GM21576 (cell line): Measurements from ENCODE around the gene NECAB3.

Source experiments
- ATAC-seq: cut with Tn5 transposase; IDR thresholded peaks from one replicate; pipeline ENCODE4 v1.9.1; 2021; ENCODE audit warnings: mild to moderate bottlenecking, moderate library complexity; ENCODE audit not compliant: unreplicated experiment

NECAB3 gene

DNA sequence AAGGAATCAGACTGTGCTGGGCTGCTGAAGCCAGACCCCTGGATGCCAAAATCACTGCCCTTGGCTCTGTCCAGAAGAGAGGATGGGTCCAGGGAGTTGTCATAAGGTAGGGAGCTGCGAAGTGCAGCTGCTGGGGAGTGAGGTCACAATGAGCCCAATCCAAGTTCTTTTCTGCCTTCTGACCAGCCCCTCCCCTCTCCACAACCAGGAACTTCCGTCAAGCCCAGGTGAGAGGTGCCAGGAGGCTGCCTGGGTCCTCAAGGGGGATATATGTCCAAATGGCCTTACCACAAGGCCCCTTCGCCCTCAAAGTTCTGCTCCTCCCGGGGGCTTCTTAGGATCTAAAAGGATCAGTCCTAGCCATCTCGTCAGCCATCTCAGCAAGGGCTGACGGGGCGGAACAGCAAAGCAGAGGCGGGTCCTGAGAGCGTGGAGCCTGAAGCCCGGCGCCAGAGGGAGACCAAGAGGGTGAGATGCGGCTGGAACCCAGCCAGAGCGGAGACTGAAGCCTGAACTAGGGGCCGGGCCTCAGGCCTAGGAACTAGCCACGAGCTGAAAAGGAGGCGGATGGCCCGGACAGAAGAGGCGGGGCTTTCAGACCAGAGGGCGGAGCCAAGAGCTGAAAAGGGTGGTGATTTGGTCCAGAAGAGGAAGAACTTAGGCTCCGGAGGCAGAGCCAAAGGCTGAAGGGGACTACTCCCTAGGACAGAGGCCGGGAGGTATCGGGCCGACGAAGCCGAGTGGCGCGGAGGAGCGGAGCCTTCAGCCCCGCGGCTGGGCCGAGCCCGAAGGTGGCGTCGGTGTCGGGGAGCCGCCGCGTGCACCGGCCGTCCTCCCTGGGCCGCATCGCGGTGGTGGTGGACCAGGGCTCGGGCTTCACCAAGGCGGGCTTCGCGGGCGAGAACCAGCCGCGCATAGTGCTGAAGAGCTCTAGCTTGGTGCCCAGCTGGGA is 7.7 kb downstream of the NECAB3 start, which contains the start of gene ACTL10:
ACTL10 (plus strand) TSS at position 651 of the 952 bp plus-strand sequence. CDS start 555 bp downstream, outside the sequence.
- ATAC-seq, result peak; percentile 59

- ATAC-seq, result no peak
These were observed 9.5 kb downstream of the NECAB3 start for GRCh38 chr20:33664762-33665144.

- no peak for ATAC-seq
These were observed 10.0 kb downstream of the NECAB3 start for GRCh38 chr20:33664085-33664761.

GRCh38 chr20:33663161-33664084 is 10.8 kb downstream of the NECAB3 start:
- ATAC-seq, result peak; percentile 35

GRCh38 chr20:33662172-33662571 is 12.1 kb downstream of the NECAB3 start, which contains the start of gene C20orf144:
TSS of gene C20orf144 (plus strand) at chr20:33662327. CDS start at chr20:33662346, 19 bp downstream.
- ATAC-seq, result no peak

- ATAC-seq, result no peak
These were observed 13.6 kb downstream of the NECAB3 start for GRCh38 chr20:33660685-33661058.

GRCh38 chr20:33660035-33660684 is 14.1 kb downstream of the NECAB3 start:
- ATAC-seq, result no peak

DNA sequence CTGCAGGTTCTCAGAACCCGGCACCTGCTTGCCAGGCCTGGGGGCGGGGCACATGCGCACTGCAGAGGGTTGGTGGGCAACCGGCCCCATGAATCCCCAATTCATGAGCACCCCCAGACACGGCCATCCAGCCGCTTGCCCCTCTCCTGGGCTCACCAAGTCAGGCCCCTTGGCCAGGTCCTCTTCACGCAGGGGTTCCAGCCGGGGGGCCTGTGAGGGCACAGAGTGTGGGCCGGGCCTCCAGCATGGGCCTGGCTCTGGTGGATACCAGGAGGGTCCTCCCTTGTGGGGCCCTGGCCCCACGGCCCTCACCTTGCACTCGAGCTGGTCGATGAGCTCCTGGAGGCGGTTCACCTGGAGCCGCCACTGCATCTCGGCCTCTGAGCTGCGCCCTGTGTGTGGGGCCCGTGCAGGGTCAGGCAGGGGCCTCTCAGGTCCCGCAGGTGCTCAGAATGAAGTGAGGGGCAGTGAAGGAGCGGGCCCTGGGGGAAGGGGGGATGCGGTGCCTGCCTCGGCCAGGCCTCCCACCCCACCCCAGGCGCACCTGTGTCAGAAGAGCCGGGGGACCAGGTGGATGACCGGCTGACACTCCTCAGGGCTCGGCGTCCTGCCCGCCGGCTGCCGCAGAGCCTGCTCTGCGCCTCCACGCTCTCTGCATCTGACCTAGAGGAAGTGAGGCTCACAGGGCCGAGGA is 14.7 kb downstream of the NECAB3 start:
- no peak for ATAC-seq

DNA sequence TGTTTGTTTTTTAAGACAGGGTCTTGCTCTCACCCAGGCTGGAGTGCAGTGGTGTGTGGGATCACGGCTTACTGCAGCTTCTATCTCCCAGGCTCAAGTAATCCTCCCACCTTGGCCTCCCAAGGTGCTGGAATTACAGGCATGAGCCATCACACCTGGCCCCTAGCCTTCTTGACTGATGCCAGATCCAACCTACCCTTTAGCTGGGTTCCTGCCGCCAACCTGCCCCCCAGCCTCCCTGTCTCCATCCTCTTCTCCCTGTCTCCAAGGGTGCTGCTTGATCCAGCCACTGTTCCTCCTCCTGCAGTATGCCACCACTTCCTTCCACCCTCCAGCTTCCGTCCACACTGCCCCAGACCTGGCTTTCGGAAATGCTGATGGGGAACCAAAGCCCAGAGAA is 15.3 kb downstream of the NECAB3 start:
- ATAC-seq, result no peak

GRCh38 chr20:33658510-33658909 is 15.7 kb downstream of the NECAB3 start:
- ATAC-seq, result no peak

- no peak for ATAC-seq
These were observed 16.5 kb downstream of the NECAB3 start for GRCh38 chr20:33657704-33658095.

- ATAC-seq, result no peak
These were observed 17.2 kb downstream of the NECAB3 start for GRCh38 chr20:33656783-33657703.

- no peak for ATAC-seq
These were observed 18.0 kb downstream of the NECAB3 start for GRCh38 chr20:33656010-33656782.

DNA sequence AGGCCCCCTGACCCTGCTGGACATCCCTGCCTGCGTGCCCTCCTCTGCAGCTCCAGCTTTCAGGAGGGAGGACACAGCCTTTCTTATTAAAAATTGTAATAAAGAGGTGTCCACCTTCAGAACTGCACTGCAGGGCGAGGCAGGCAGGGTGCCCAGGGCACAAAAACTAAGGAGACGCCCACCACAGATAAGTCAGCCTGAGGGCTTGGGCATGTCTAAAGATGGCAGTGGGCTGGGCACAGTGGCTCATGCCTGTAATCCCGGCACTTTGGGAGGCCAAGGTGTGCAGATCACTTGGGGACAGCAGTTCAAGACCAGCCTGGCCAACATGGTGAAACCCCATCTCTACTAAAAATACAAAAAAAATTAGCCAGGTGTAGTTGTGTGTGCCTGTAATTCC is 19.1 kb downstream of the NECAB3 start:
- no peak for ATAC-seq

DNA sequence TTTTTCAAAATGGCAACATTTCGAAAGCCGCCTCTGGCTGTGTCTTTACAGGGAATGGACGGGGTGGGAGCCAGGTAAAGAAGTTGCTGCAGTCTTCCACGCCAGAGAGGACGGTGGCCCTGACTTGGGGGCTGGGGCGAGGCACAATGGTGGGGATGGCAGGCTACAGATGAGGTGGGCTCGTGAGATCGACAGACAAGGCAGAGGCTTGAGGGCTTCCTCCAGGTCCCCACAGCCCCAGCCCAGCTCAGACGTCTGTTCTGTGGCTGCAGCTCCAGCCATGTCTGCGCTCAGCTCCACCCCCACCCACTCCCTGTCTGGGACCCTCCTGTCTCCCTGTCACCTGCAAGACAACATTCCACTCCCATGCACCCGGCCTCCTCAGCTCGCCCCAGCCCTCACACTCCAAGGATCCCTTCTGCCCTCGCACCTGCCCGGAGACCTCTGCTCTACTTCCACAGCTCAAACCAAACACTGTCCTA is 19.5 kb downstream of the NECAB3 start:
- no peak for ATAC-seq

DNA sequence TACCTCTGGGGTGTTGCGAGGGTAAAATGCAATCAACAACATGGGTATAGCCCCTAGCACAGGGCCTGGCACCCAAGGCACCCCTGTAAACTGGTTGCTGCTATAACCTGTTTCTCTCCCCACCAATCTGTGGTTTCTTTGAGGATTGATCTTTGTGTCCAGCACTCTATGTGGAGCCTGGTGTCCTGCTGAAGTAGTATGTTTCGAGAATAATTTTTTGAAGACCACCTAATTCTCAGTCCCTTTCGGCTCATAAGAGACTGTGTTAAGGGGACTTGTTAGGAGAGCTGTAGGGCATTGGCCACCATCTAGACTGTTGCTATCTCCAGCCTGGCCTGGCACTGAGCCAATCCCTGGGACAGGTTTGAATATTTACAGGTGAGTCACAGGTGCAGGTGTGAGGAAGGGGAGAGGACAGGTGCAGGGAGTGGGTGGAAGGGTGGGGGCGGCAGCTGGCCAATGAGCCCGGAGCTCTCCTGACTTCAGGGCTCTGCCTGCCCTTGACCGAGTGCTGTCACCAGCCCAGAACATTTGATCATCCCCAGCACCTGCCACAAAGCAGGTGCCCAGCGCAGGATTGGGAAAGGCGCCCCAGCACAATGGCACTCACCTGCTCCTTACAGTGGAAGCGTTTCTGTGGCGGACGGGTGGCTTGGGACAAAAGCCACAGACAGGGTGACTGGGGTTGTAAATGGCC is 20.2 kb downstream of the NECAB3 start:
- no peak for ATAC-seq

- ATAC-seq, result no peak
These were observed 20.9 kb downstream of the NECAB3 start for GRCh38 chr20:33653218-33653899.
